HepG2 (cell line): ENCODE measurements around the gene AMOT. TPM values are rescaled to one million over a fixed set of nuclear protein-coding genes. Genes with fewer than 3 reads are reported as not detected.

ENCODE experiments used
- KDM3A ChIP-seq: IDR thresholded peaks from 2 replicates; pipeline ENCODE4 v1.6.1; 2018; ENCODE audit warnings: low read depth, missing compliant biosample characterization
- LCORL ChIP-seq, 2 experiments: fragments of 450-650 bp in 1 of 2; sonication (generic) in 1 of 2; formaldehyde crosslinking in 1 of 2; IDR thresholded peaks; 2 replicates each; pipeline versions ENCODE4 v1.5.0 to v1.6.1; 2017 to 2020; ENCODE audit warnings: antibody characterized with exemption in 1 of 2, missing genetic modification reagents in 1 of 2
- SIN3A ChIP-seq: IDR thresholded peaks from 2 replicates; pipeline ENCODE4 v1.6.1; 2011; ENCODE audit warnings: low read depth, mild to moderate bottlenecking, control low read depth, low read length, borderline replicate concordance
- ZNF556 ChIP-seq: sonication (generic); formaldehyde crosslinking; IDR thresholded peaks from 2 replicates; pipeline ENCODE4 v1.4.0; 2020; ENCODE audit warnings: mild to moderate bottlenecking, missing genetic modification reagents, borderline replicate concordance
- polyA plus RNA-seq, 8 experiments: library from polyadenylated mRNA; depleted of rRNA in 3 of 8; stranded (reverse) in 7 of 8; unstranded in 1 of 8; fragments of >200 nt; fragmentation: Illumina TruSeq in 4 of 8; extraction: Trizol in 4 of 8; gene quantifications; 2 replicates each; pipeline versions ENCODE4 v1.2.1 to v1.2.3, GENCODE V29; 2011 to 2016; ENCODE audit warnings: low read depth in 4 of 8, missing spikeins in 1 of 8, mixed read lengths in 1 of 8; ENCODE audit not compliant: insufficient read depth in 1 of 8
- small RNA-seq, 3 experiments: library from RNA; depleted of rRNA; stranded (forward); fragments of <200 nt; gene quantifications; one replicate each; pipeline ENCODE3, GENCODE V24; 2012; ENCODE audit warnings: low read depth in 2 of 3, low replicate concordance in 1 of 3; ENCODE audit not compliant: insufficient read length in 3 of 3, insufficient read depth in 2 of 3
- total RNA-seq, 5 experiments: library from RNA; depleted of rRNA; stranded (reverse); fragments of >200 nt; fragmentation: Illumina TruSeq; extraction: Trizol; gene quantifications; 2 replicates each; pipeline ENCODE4 v1.2.3, GENCODE V29; 2016; ENCODE audit warnings: low read depth in 1 of 5

Gene AMOT
- total and polyA plus RNA-seq, 2 of the 13 experiments (the other 11 are each of a cell fraction or from before 2014, with no cell fraction given) = 0.13 to 0.91 TPM

DNA sequence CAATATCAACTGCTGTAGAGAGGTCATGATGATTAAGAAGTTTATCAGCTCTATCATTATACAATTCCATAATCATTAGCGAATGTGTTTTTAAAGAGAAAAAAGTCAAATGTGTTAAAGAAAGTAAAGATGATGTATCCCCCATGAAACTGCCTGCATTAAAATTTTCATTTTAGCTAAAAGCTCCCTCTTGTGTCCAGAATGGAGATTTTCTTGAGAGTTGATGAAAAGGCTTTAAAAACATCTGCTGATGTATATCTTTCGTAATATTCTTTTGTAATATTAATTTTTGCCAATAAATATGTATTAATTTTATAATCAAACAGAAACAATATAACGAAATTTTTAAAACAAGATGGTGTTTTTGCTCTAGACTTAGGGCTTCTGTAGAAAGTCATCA is 108.8 kb downstream of the AMOT start (continued):
- no peak for TF ChIP-seq KDM3A
- no peak for TF ChIP-seq SIN3A
- TF ChIP-seq ZNF556 = no peak
- no peak for TF ChIP-seq LCORL (IDR thresholded peaks at IDR 0.05)
- TF ChIP-seq LCORL (CRISPR knock-in tag; IDR thresholded peaks at IDR 0.05) = no peak

Small RNA genes within 50 kb of the gene (small RNA-seq; reads per million reads assigned to genes)
- gene RN7SL266P = 0 reads per million in 3 experiments

Other genes with a start within 250 kb of the AMOT start
- not detected in 2 replicates for gene LHFPL1, start 160.9 kb downstream of the AMOT start, total RNA-seq (2016; rRNA removed; fragmentation: Illumina TruSeq; extraction: Trizol)
- gene LHFPL1, start 160.9 kb downstream of the AMOT start, polyA plus RNA-seq (2011; rRNA removed) = not detected in 2 replicates